ENCODE measurements around the gene UBE2F. TPM values are rescaled to one million over a fixed set of nuclear protein-coding genes. Genes with fewer than 3 reads are reported as not detected.

The UBE2F gene
- polyA plus RNA-seq, 2 of the 4 experiments (the other 2 are of a cell fraction): 49.7 to 81.1 TPM

DNA sequence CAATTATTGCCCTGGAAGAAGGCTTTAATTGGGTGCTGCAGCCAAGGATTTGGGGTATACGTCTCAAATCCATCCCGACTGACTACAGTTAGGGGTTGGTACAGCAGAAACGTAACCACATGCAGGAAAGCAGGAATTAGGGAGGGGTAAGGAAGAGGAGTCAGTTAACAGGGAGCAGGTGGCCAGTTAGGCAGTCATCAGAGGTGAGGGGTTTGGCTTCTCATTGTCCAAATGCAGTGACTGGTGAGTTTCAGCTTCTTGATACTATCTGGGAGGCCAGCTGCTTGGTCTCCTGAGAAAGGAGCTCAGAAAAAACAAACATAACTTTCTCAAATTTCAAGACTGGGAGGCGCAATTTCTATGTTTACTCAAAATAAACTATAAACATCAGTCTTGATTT is 38.8 kb upstream of the UBE2F start:
- ATAC-seq (no peak), FAIRE-seq (no peak), DNase-seq (ENCODE audit: low read depth in 1 of 2, low spot score in 1 of 2) (no peak)
- Histone ChIP-seq H3K9me3 (no peaks in the 10 kb centered on the region), H3K27ac (no peak overlapping the region), H3K4me3 (no peak overlapping the region), H3K4me2 (no peak overlapping the region), H3K4me1 (peaks cover 4% of the 10 kb centered on the region; the same call in 1 of the 3 replicates)
- WGBS (ENCODE audit: missing lambda C conversion rate): 30% methylated on average over 4 of the region's 4 CpGs
- CTCF ChIA-PET: no interaction called here
- TF ChIP-seq, protein P1, sequence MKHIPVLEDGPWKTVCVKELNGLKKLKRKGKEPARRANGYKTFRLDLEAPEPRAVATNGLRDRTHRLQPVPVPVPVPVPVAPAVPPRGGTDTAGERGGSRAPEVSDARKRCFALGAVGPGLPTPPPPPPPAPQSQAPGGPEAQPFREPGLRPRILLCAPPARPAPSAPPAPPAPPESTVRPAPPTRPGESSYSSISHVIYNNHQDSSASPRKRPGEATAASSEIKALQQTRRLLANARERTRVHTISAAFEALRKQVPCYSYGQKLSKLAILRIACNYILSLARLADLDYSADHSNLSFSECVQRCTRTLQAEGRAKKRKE (CRISPR knock-in tag; IDR thresholded peaks at IDR 0.05; ENCODE audit: low read depth): no peak
- TF ChIP-seq BHLHE40 (IDR thresholded peaks at IDR 0.05; ENCODE audit: low read depth, low read length) (no peak), EHF (CRISPR knock-in tag; IDR thresholded peaks at IDR 0.05) (no peak), SREBF2 (IDR thresholded peaks at IDR 0.05) (no peak), CEBPB (IDR thresholded peaks at IDR 0.05) (no peak), RCOR1 (IDR thresholded peaks at IDR 0.05; ENCODE audit: low read depth, low read length) (no peak), FOXS1 (CRISPR knock-in tag; IDR thresholded peaks at IDR 0.05) (no peak), EHMT2 (IDR thresholded peaks at IDR 0.05; ENCODE audit: low read depth) (no peak)
- TF ChIP-seq, protein P2, sequence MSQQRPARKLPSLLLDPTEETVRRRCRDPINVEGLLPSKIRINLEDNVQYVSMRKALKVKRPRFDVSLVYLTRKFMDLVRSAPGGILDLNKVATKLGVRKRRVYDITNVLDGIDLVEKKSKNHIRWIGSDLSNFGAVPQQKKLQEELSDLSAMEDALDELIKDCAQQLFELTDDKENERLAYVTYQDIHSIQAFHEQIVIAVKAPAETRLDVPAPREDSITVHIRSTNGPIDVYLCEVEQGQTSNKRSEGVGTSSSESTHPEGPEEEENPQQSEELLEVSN (IDR thresholded peaks at IDR 0.05; ENCODE audit: borderline replicate concordance, low read depth): no peak
- POLR2A ChIA-PET: no interaction called here

DNA sequence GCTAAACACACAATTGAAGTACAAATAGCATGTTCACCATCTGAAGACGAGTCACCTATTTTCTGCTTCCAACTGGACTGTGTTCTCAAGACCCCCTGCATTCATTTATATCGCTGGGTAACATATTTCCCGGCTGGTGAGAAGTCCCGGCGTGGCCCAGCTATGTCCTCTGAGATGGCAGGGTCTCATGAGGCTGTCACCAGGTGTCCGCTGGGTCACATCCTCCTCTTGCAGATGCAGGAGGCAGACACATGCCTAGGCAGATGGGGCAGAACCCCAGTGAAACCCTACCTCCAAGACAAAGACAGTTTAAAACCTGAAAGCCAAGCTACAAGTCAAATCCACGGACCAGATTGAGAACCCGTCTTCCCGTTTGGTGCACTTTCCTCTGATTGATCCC is 36.8 kb upstream of the UBE2F start:
- CTCF ChIA-PET: no interaction called here
- POLR2A ChIA-PET: no interaction called here
- ATAC-seq (no peak), FAIRE-seq (no peak), DNase-seq (ENCODE audit: low read depth in 1 of 2, low spot score in 1 of 2) (no peak)
- H3K4me2 ChIP-seq: no peak overlapping the region
- TF ChIP-seq, protein P1 (CRISPR knock-in tag; IDR thresholded peaks at IDR 0.05; ENCODE audit: low read depth): no peak
- TF ChIP-seq GATA3 (IDR thresholded peaks at IDR 0.05; ENCODE audit: borderline replicate concordance): no peak
- no peak for TF ChIP-seq TFCP2L1 (CRISPR knock-in tag; IDR thresholded peaks at IDR 0.05)
- no peak for TF ChIP-seq FOSB (CRISPR knock-in tag; IDR thresholded peaks at IDR 0.05)
- no peak for TF ChIP-seq ZNF302 (CRISPR knock-in tag; IDR thresholded peaks at IDR 0.05)
- TF ChIP-seq, protein P3, sequence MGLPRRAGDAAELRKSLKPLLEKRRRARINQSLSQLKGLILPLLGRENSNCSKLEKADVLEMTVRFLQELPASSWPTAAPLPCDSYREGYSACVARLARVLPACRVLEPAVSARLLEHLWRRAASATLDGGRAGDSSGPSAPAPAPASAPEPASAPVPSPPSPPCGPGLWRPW (IDR thresholded peaks at IDR 0.05): no peak
- TF ChIP-seq, protein P4, sequence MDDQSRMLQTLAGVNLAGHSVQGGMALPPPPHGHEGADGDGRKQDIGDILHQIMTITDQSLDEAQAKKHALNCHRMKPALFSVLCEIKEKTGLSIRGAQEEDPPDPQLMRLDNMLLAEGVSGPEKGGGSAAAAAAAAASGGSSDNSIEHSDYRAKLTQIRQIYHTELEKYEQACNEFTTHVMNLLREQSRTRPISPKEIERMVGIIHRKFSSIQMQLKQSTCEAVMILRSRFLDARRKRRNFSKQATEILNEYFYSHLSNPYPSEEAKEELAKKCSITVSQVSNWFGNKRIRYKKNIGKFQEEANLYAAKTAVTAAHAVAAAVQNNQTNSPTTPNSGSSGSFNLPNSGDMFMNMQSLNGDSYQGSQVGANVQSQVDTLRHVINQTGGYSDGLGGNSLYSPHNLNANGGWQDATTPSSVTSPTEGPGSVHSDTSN (IDR thresholded peaks at IDR 0.05): no peak
- no peak for TF ChIP-seq RCOR1 (IDR thresholded peaks at IDR 0.05; ENCODE audit: low read depth, low read length)
- no peak for TF ChIP-seq POLR2A (IDR thresholded peaks at IDR 0.05; ENCODE audit: low read length)
- no peak for TF ChIP-seq SREBF2 (IDR thresholded peaks at IDR 0.05)
- TF ChIP-seq RARB (CRISPR knock-in tag; IDR thresholded peaks at IDR 0.05): no peak
- H3K4me1 ChIP-seq: no peaks in the 10 kb centered on the region
- H3K4me3 ChIP-seq: no peak overlapping the region
- no peak overlapping the region for H3K27ac ChIP-seq
- H3K9me3 ChIP-seq: no peaks in the 10 kb centered on the region
- WGBS (ENCODE audit: missing lambda C conversion rate): 70% methylated on average over 9 of the region's 9 CpGs

DNA sequence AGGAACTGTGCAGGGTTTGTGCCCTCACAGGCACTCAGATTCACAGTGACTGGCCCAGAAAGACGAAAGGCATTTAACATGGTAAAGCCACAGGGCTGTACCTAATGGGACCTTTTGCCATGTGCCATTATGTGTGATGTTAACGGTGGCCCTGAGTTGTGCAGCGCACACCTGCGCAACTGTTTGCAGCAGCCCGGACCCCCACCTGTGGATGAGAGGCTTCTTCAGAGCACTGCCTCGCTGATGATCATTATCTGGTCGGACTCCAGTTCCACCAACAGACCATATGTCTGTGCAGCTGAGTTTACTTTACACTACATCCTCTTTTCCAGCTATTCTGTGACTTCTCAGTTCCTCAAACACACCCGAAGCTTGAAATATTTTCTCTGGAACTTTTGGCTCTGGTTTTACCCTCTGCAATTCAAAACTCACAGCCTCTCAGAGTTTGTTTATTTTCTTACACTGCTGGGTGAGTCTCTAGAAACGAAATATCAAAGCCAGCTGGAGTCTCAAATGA is 35.6 kb upstream of the UBE2F start:
- peaks cover 9% of the 10 kb centered on the region; the same call in 2 of the 3 replicates for H3K4me1 ChIP-seq
- ChIA-PET POLR2A (no interaction called here), CTCF (interaction anchor here (1.1 to 1.3 kb wide), 2 partner anchors 9 to 13 kb away, joined by 3 to 4 read pairs; no protein-coding TSS in a partner anchor)
- FAIRE-seq (no peak), DNase-seq (ENCODE audit: low read depth in 1 of 2, low spot score in 1 of 2) (no peak), ATAC-seq (no peak)
- H3K27ac ChIP-seq: no peak overlapping the region
- H3K9me3 ChIP-seq: no peaks in the 10 kb centered on the region
- H3K4me2 ChIP-seq: no peak overlapping the region
- WGBS (ENCODE audit: missing lambda C conversion rate): 51% methylated on average over 9 of the region's 9 CpGs
- no peak overlapping the region for H3K4me3 ChIP-seq
- TF ChIP-seq MYC (IDR thresholded peaks at IDR 0.05; ENCODE audit: borderline replicate concordance, low read length) (no peak), POLR2A (IDR thresholded peaks at IDR 0.05; ENCODE audit: low read length) (no peak), ZFP36 (IDR thresholded peaks at IDR 0.05; ENCODE audit: borderline replicate concordance, partially characterized antibody) (no peak), TFCP2L1 (CRISPR knock-in tag; IDR thresholded peaks at IDR 0.05) (no peak), ZC3H11A (IDR thresholded peaks at IDR 0.05) (no peak), CEBPB (IDR thresholded peaks at IDR 0.05) (no peak), JUN (IDR thresholded peaks at IDR 0.05) (no peak), GATA3 (IDR thresholded peaks at IDR 0.05; ENCODE audit: borderline replicate concordance) (no peak), RCOR1 (IDR thresholded peaks at IDR 0.05; ENCODE audit: low read depth, low read length) (no peak), PHF8 (IDR thresholded peaks at IDR 0.05; ENCODE audit: borderline replicate concordance, low read depth) (no peak), CHD2 (IDR thresholded peaks at IDR 0.05; ENCODE audit: low read length, partially characterized antibody) (no peak), JUNB (IDR thresholded peaks at IDR 0.05) (no peak), NR3C1 (IDR thresholded peaks at IDR 0.05) (no peak), MAZ (IDR thresholded peaks at IDR 0.05; ENCODE audit: borderline replicate concordance, low read depth, low read length) (no peak)
- TF ChIP-seq, protein P5, sequence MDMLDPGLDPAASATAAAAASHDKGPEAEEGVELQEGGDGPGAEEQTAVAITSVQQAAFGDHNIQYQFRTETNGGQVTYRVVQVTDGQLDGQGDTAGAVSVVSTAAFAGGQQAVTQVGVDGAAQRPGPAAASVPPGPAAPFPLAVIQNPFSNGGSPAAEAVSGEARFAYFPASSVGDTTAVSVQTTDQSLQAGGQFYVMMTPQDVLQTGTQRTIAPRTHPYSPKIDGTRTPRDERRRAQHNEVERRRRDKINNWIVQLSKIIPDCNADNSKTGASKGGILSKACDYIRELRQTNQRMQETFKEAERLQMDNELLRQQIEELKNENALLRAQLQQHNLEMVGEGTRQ (IDR thresholded peaks at IDR 0.05): no peak
- TF ChIP-seq, protein P6, sequence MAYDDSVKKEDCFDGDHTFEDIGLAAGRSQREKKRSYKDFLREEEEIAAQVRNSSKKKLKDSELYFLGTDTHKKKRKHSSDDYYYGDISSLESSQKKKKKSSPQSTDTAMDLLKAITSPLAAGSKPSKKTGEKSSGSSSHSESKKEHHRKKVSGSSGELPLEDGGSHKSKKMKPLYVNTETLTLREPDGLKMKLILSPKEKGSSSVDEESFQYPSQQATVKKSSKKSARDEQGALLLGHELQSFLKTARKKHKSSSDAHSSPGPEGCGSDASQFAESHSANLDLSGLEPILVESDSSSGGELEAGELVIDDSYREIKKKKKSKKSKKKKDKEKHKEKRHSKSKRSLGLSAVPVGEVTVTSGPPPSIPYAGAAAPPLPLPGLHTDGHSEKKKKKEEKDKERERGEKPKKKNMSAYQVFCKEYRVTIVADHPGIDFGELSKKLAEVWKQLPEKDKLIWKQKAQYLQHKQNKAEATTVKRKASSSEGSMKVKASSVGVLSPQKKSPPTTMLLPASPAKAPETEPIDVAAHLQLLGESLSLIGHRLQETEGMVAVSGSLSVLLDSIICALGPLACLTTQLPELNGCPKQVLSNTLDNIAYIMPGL (CRISPR knock-in tag; IDR thresholded peaks at IDR 0.05; ENCODE audit: borderline replicate concordance): no peak
- TF ChIP-seq, protein P7, sequence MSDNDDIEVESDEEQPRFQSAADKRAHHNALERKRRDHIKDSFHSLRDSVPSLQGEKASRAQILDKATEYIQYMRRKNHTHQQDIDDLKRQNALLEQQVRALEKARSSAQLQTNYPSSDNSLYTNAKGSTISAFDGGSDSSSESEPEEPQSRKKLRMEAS (IDR thresholded peaks at IDR 0.05): no peak

All from A549 (cell line).